IMR-90 (cell line): Measurements from ENCODE around the gene COMMD1. TPM values are rescaled to one million over a fixed set of nuclear protein-coding genes. Genes with fewer than 3 reads are reported as not detected.
A peak's percentile ranks its signal among the peaks of the same experiment; 100 is the strongest.

ENCODE experiments used
- ATAC-seq: fragments of 200-7000 bp; cut with Tn5 transposase; 2 replicates; pipeline ENCODE4 v1.9.1; 2020; ENCODE audit warnings: low read depth, mild to moderate bottlenecking, moderate library complexity
- BruUV-seq: library from RNA; stranded (reverse); fragments of 400-500 nt; replicated peaks from 2 replicates; lab custom pipeline; 2021; lab: Mats Ljungman, UMichigan
- CTCF ChIA-PET: fragments of 300-600 bp; formaldehyde crosslinking; extraction: SDS; loops from one replicate; lab custom pipeline; 2021; ENCODE audit warnings: antibody characterized with exemption; lab: Yijun Ruan, JAX
- POLR2A ChIA-PET: fragments of 300-600 bp; sonication (Branson Sonifier 250); formaldehyde crosslinking; loops from one replicate; lab custom pipeline; 2022; ENCODE audit warnings: antibody characterized with exemption; ENCODE audit not compliant: unreplicated experiment; lab: Charles Lee
- DNase-seq: peaks from one replicate; pipeline ENCODE4 v3.0.0; 2013
- H2AFZ ChIP-seq: replicated peaks from 2 replicates; pipeline ENCODE3; 2013; ENCODE audit warnings: low read length, mild to moderate bottlenecking; ENCODE audit not compliant: poor library complexity
- H2AK5ac ChIP-seq: 2 replicates; pipeline ENCODE4 v1.6.1; 2013; ENCODE audit warnings: low read depth, low read length, inconsistent platforms
- H2AK9ac ChIP-seq: replicated peaks from 2 replicates; pipeline ENCODE3; 2013; ENCODE audit warnings: mild to moderate bottlenecking, low read depth, low read length, moderate library complexity; ENCODE audit not compliant: poor library complexity
- H2BK120ac ChIP-seq: 2 replicates; pipeline ENCODE4 v1.6.1; 2013; ENCODE audit warnings: low read depth, low read length, inconsistent platforms
- H2BK15ac ChIP-seq: 3 replicates; pipeline ENCODE4 v1.6.1; 2013; ENCODE audit warnings: low read depth, low read length, inconsistent platforms
- H2BK20ac ChIP-seq: 2 replicates; pipeline ENCODE4 v1.6.1; 2013; ENCODE audit warnings: low read depth, mild to moderate bottlenecking, inconsistent platforms, low read length, moderate library complexity
- H2BK5ac ChIP-seq: 2 replicates; pipeline ENCODE4 v1.6.1; 2013; ENCODE audit warnings: mild to moderate bottlenecking, low read depth, low read length, inconsistent platforms; ENCODE audit not compliant: poor library complexity, severe bottlenecking
- H3K14ac ChIP-seq: replicated peaks from 2 replicates; pipeline ENCODE4 v1.6.1; 2013; ENCODE audit warnings: low read depth, low read length, inconsistent platforms
- H3K18ac ChIP-seq: 2 replicates; pipeline ENCODE4 v1.6.1; 2013; ENCODE audit warnings: low read depth, low read length, control low read depth
- H3K23ac ChIP-seq: 2 replicates; pipeline ENCODE4 v1.6.1; 2013; ENCODE audit warnings: low read depth, low read length, inconsistent platforms
- H3K27ac ChIP-seq: 2 replicates; pipeline ENCODE4 v1.5.1; 2013; ENCODE audit warnings: mild to moderate bottlenecking, control low read depth, low read length; ENCODE audit not compliant: insufficient read depth
- H3K27me3 ChIP-seq: 2 replicates; pipeline ENCODE4 v1.6.1; 2013; ENCODE audit warnings: low read length; ENCODE audit not compliant: control insufficient read depth, insufficient read depth
- H3K36me3 ChIP-seq: 2 replicates; pipeline ENCODE4 v1.6.1; 2013; ENCODE audit warnings: low read length, mixed read lengths; ENCODE audit not compliant: control insufficient read depth, insufficient read depth
- H3K4ac ChIP-seq: 2 replicates; pipeline ENCODE4 v1.6.1; 2013; ENCODE audit warnings: low read depth, low read length, inconsistent platforms
- H3K4me1 ChIP-seq: 2 replicates; pipeline ENCODE4 v1.6.1; 2013; ENCODE audit warnings: low read length, mixed read lengths; ENCODE audit not compliant: control insufficient read depth, insufficient read depth
- H3K4me2 ChIP-seq: 2 replicates; pipeline ENCODE4 v1.6.1; 2013; ENCODE audit warnings: low read depth, mild to moderate bottlenecking, control low read depth, low read length, moderate library complexity
- H3K4me3 ChIP-seq: 2 replicates; pipeline ENCODE4 v1.5.1; 2013; ENCODE audit warnings: low read depth, mild to moderate bottlenecking, control low read depth, low read length, moderate library complexity; ENCODE audit not compliant: insufficient read depth
- H3K56ac ChIP-seq: 2 replicates; pipeline ENCODE4 v1.6.1; 2013; ENCODE audit warnings: low read length, inconsistent platforms; ENCODE audit not compliant: insufficient read depth; ENCODE audit errors: extremely low read depth
- H3K79me1 ChIP-seq, 2 experiments: 2 replicates each; pipeline ENCODE4 v1.6.1; 2013; ENCODE audit warnings: low read length in 2 of 2, inconsistent platforms in 1 of 2, low read depth in 1 of 2
- H3K9ac ChIP-seq: 2 replicates; pipeline ENCODE4 v1.6.1; 2013; ENCODE audit warnings: low read depth, low read length, control low read depth
- H3K9me1 ChIP-seq: 2 replicates; pipeline ENCODE4 v1.6.1; 2013; ENCODE audit warnings: low read length, inconsistent platforms; ENCODE audit not compliant: insufficient read depth
- H3K9me3 ChIP-seq: 2 replicates; pipeline ENCODE4 v1.6.1; 2013; ENCODE audit warnings: low read length; ENCODE audit not compliant: control insufficient read depth, insufficient read depth
- H4K20me1 ChIP-seq: 2 replicates; pipeline ENCODE4 v1.6.1; 2013; ENCODE audit warnings: low read length, inconsistent platforms; ENCODE audit not compliant: insufficient read depth
- H4K5ac ChIP-seq: 2 replicates; pipeline ENCODE4 v1.6.1; 2013; ENCODE audit warnings: mild to moderate bottlenecking, low read depth, low read length, control low read depth
- H4K8ac ChIP-seq, 2 experiments: 2 replicates each; pipeline ENCODE4 v1.6.1; 2013; ENCODE audit warnings: low read depth in 2 of 2, low read length in 2 of 2, control low read depth in 1 of 2, inconsistent platforms in 1 of 2
- H4K91ac ChIP-seq: 2 replicates; pipeline ENCODE4 v1.6.1; 2013; ENCODE audit warnings: low read depth, low read length, inconsistent platforms; ENCODE audit not compliant: insufficient read depth
- CEBPB ChIP-seq: IDR thresholded peaks from 2 replicates; pipeline ENCODE4 v1.6.1; 2012; ENCODE audit warnings: low read depth, low read length, improper control_type of control experiment
- CHD1 ChIP-seq: IDR thresholded peaks from 2 replicates; pipeline ENCODE4 v1.6.1; 2012; ENCODE audit warnings: low read depth, low read length, improper control_type of control experiment
- FOS ChIP-seq: fragments of 150-350 bp; IDR thresholded peaks from 2 replicates; pipeline ENCODE4 v1.6.1; 2016; ENCODE audit warnings: low read depth, low read length
- MAFK ChIP-seq: IDR thresholded peaks from 2 replicates; pipeline ENCODE4 v1.6.1; 2012; ENCODE audit warnings: low read depth, low read length, improper control_type of control experiment
- MAZ ChIP-seq: IDR thresholded peaks from 2 replicates; pipeline ENCODE4 v1.6.1; 2012; ENCODE audit warnings: low read depth, mild to moderate bottlenecking, low read length, improper control_type of control experiment, moderate library complexity, borderline replicate concordance
- RAD21 ChIP-seq: IDR thresholded peaks from 2 replicates; pipeline ENCODE4 v1.6.1; 2012; ENCODE audit warnings: low read length, improper control_type of control experiment
- RCOR1 ChIP-seq: IDR thresholded peaks from 2 replicates; pipeline ENCODE4 v1.6.1; 2012; ENCODE audit warnings: mild to moderate bottlenecking, low read length, improper control_type of control experiment; ENCODE audit not compliant: insufficient replicate concordance
- WGBS, 2 experiments: methylation state at CpG; one replicate each; pipeline versions ENCODE4 v1.1.5 to v1.1.7; 2013; ENCODE audit warnings: missing lambda C conversion rate in 2 of 2; ENCODE audit not compliant: insufficient read length in 1 of 2; ENCODE audit errors: extremely low coverage in 2 of 2; 5-methylcytosine and 5-hydroxymethylcytosine counted together
- dilution Hi-C: fragments of 300-500 bp; cut with HindIII; formaldehyde crosslinking; loops from one replicate; pipeline ENCODE4 v1.14.3; 2018; ENCODE audit warnings: low sequenced_read_pairs; ENCODE audit not compliant: unreplicated experiment
- in situ Hi-C: fragments of 300-500 bp; cut with MboI; formaldehyde crosslinking; loops from 3 replicates; pipeline ENCODE4 v1.14.3; 2019; ENCODE audit warnings: low sequenced_read_pairs, inconsistent platforms, mixed read lengths
- intact Hi-C: fragments of 100-400 bp; cut with micrococcal nuclease; formaldehyde crosslinking; loops from 2 replicates; pipeline ENCODE4 v1.10.0; 2022
- polyA plus RNA-seq, 3 experiments: library from polyadenylated mRNA; depleted of rRNA; stranded (reverse); fragments of >200 nt; gene quantifications; 2 replicates each; pipeline ENCODE4 v1.2.3, GENCODE V29; 2012; ENCODE audit warnings: low replicate concordance in 1 of 3
- total RNA-seq: library from RNA; depleted of rRNA; stranded (reverse); fragments of >200 nt; gene quantifications from 2 replicates; pipeline ENCODE4 v1.2.3, GENCODE V29; 2012

The COMMD1 gene
- total and polyA plus RNA-seq, 2 of the 4 experiments (the other 2 are of a cell fraction): 42.8 to 60.4 TPM

DNA sequence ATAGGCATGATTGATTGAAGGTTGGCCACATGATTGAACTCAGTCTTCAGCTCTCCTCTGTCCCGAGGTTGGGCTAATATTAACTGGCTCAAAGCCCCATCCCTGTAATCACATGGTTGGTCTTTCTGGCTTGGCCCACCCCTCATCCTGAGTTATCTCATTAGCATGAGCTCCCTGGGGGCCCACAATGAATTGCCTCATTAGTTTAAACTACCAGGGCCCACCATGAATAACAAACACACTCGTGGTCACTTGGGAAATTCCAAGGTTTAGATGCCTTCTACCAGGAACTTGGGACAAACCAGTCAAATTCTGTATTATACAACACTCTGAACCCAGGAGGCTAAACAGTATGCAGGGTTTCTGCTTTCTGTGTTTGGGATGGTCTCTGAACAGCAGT is 168.8 kb downstream of the COMMD1 start:
- Histone ChIP-seq H2BK120ac (no peak overlapping the region), H3K4me1 (no peaks in the 10 kb centered on the region), H2AFZ (no peak overlapping the region), H3K4ac (no peak overlapping the region), H3K9me1 (no peaks in the 10 kb centered on the region), H4K91ac (no peak overlapping the region), H4K20me1 (no peaks in the 10 kb centered on the region), H4K8ac (no peak overlapping the region), H2BK15ac (no peak overlapping the region), H4K5ac (no peak overlapping the region), H3K14ac (no peak overlapping the region), H3K4me3 (no peak overlapping the region), H3K56ac (no peak overlapping the region), H3K23ac (no peak overlapping the region), H3K27me3 (no peaks in the 10 kb centered on the region), H2BK5ac (no peak overlapping the region), H3K18ac (no peak overlapping the region), H3K79me1 (no peaks in the 10 kb centered on the region; a peak in 1 of 4 replicates), H2AK9ac (no peak overlapping the region), H3K4me2 (no peak overlapping the region), H3K9me3 (peaks cover 2% of the 10 kb centered on the region; the same call in 1 of the 2 replicates), H3K27ac (no peak overlapping the region), H2AK5ac (no peak overlapping the region), H2BK20ac (no peak overlapping the region), H3K36me3 (no peaks in the 10 kb centered on the region), H3K9ac (no peak overlapping the region)
- in situ Hi-C loops: no loop called here
- 100% methylated on average over 1 of the region's 2 CpGs; no CpG with 5 or more reads in 1 of the 2 experiments for WGBS, 2 experiments
- CTCF ChIA-PET: interaction anchor here (0.6 kb wide), 1 partner anchor 22 kb away, joined by 5 read pairs; no protein-coding TSS in a partner anchor
- no peak for TF ChIP-seq FOS
- no peak for TF ChIP-seq RAD21
- TF ChIP-seq MAFK: no peak
- no peak for TF ChIP-seq CEBPB
- TF ChIP-seq CHD1: no peak
- no peak for TF ChIP-seq MAZ
- TF ChIP-seq RCOR1: no peak
- no TSS peak for BruUV-seq
- peak; percentile 17 for DNase-seq
- no peak for ATAC-seq
- intact Hi-C loops: no loop called here
- dilution Hi-C loops: no loop called here
- POLR2A ChIA-PET: no interaction called here
